H9 (cell line): Measurements from ENCODE around the gene SH3BP2. TPM values are rescaled to one million over a fixed set of nuclear protein-coding genes. Genes with fewer than 3 reads are reported as not detected.
A peak's percentile ranks its signal among the peaks of the same experiment; 100 is the strongest.

ENCODE experiments used
- DNase-seq: peaks from one replicate; pipeline ENCODE4 v3.0.0-alpha.2; 2017
- H2AFZ ChIP-seq: one replicate; pipeline ENCODE4 v1.6.1; 2013; ENCODE audit warnings: mild to moderate bottlenecking, low read length, control low read depth, moderate library complexity
- H2AK5ac ChIP-seq: 2 replicates; pipeline ENCODE4 v1.6.1; 2013; ENCODE audit warnings: low read length, control low read depth, mixed read lengths; ENCODE audit not compliant: insufficient read length
- H2BK120ac ChIP-seq: one replicate; pipeline ENCODE4 v1.6.1; 2013; ENCODE audit warnings: low read depth, mild to moderate bottlenecking, low read length, control low read depth, inconsistent platforms; ENCODE audit not compliant: poor library complexity, severe bottlenecking
- H2BK12ac ChIP-seq: 2 replicates; pipeline ENCODE4 v1.6.1; 2013; ENCODE audit warnings: low read length, control low read depth, mixed read lengths, low read depth; ENCODE audit not compliant: insufficient read length
- H2BK15ac ChIP-seq: 2 replicates; pipeline ENCODE4 v1.6.1; 2013; ENCODE audit warnings: low read depth, low read length, control low read depth
- H2BK20ac ChIP-seq: one replicate; pipeline ENCODE4 v1.6.1; 2013; ENCODE audit warnings: low read depth, mild to moderate bottlenecking, low read length, control low read depth, inconsistent platforms; ENCODE audit not compliant: poor library complexity, severe bottlenecking
- H2BK5ac ChIP-seq: 2 replicates; pipeline ENCODE4 v1.6.1; 2013; ENCODE audit warnings: low read length, control low read depth, mixed read lengths; ENCODE audit not compliant: insufficient read length
- H3K14ac ChIP-seq: 2 replicates; pipeline ENCODE4 v1.6.1; 2013; ENCODE audit warnings: low read length, control low read depth; ENCODE audit not compliant: insufficient read depth
- H3K18ac ChIP-seq: 2 replicates; pipeline ENCODE4 v1.6.1; 2013; ENCODE audit warnings: low read depth, mild to moderate bottlenecking, mixed read lengths, low read length, control low read depth; ENCODE audit not compliant: insufficient read length
- H3K23ac ChIP-seq: 2 replicates; pipeline ENCODE4 v1.6.1; 2013; ENCODE audit warnings: low read length, control low read depth, mixed read lengths, low read depth; ENCODE audit not compliant: insufficient read length
- H3K23me2 ChIP-seq: 2 replicates; pipeline ENCODE4 v1.6.1; 2013; ENCODE audit warnings: low read depth, mild to moderate bottlenecking, mixed read lengths, low read length, control low read depth; ENCODE audit not compliant: insufficient read length, poor library complexity, severe bottlenecking
- H3K27ac ChIP-seq: 2 replicates; pipeline ENCODE4 v1.5.1; 2013; ENCODE audit warnings: low read length, control low read depth, mixed read lengths, low read depth; ENCODE audit not compliant: insufficient read length
- H3K27me3 ChIP-seq: 2 replicates; pipeline ENCODE4 v1.6.1; 2013; ENCODE audit warnings: low read length, control low read depth, inconsistent platforms; ENCODE audit not compliant: insufficient read depth
- H3K4ac ChIP-seq: 2 replicates; pipeline ENCODE4 v1.6.1; 2013; ENCODE audit warnings: low read depth, mild to moderate bottlenecking, control low read depth, inconsistent platforms, low read length, moderate library complexity
- H3K4me1 ChIP-seq: 2 replicates; pipeline ENCODE4 v1.6.1; 2013; ENCODE audit warnings: low read length, control low read depth, inconsistent platforms; ENCODE audit not compliant: insufficient read depth
- H3K4me2 ChIP-seq: 2 replicates; pipeline ENCODE4 v1.6.1; 2013; ENCODE audit warnings: low read length, control low read depth, mixed read lengths; ENCODE audit not compliant: insufficient read length, insufficient read depth
- H3K56ac ChIP-seq: 2 replicates; pipeline ENCODE4 v1.6.1; 2013; ENCODE audit warnings: low read depth, mild to moderate bottlenecking, mixed read lengths, low read length, control low read depth; ENCODE audit not compliant: insufficient read length
- H3K79me1 ChIP-seq: 2 replicates; pipeline ENCODE4 v1.6.1; 2013; ENCODE audit warnings: low read depth, mild to moderate bottlenecking, moderate library complexity, low read length, control low read depth, inconsistent platforms; ENCODE audit not compliant: insufficient read depth, poor library complexity, severe bottlenecking
- H3K79me2 ChIP-seq: 2 replicates; pipeline ENCODE4 v1.6.1; 2013; ENCODE audit warnings: low read length, control low read depth, inconsistent platforms; ENCODE audit not compliant: insufficient read depth
- H3K9ac ChIP-seq: 2 replicates; pipeline ENCODE4 v1.6.1; 2013; ENCODE audit warnings: low read length, control low read depth, mixed read lengths; ENCODE audit not compliant: insufficient read length; ENCODE audit errors: extremely low read depth
- H3K9me3 ChIP-seq: one replicate; pipeline ENCODE4 v1.6.1; 2013; ENCODE audit warnings: low read depth, low read length, inconsistent platforms; ENCODE audit not compliant: control insufficient read depth
- H3T11ph ChIP-seq: one replicate; pipeline ENCODE4 v1.6.1; 2013; ENCODE audit warnings: mild to moderate bottlenecking, low read length, control low read depth, inconsistent platforms
- H4K20me1 ChIP-seq: one replicate; pipeline ENCODE4 v1.6.1; 2013; ENCODE audit not compliant: control insufficient read depth, insufficient read length, insufficient read depth
- H4K5ac ChIP-seq: 2 replicates; pipeline ENCODE4 v1.6.1; 2013; ENCODE audit warnings: low read depth, mild to moderate bottlenecking, mixed read lengths, low read length, control low read depth; ENCODE audit not compliant: insufficient read length
- H4K8ac ChIP-seq: replicated peaks from 2 replicates; pipeline ENCODE4 v1.6.1; 2013; ENCODE audit warnings: low read length, control low read depth, mixed read lengths, low read depth; ENCODE audit not compliant: insufficient read length
- H4K91ac ChIP-seq: 2 replicates; pipeline ENCODE4 v1.6.1; 2013; ENCODE audit warnings: low read depth, mild to moderate bottlenecking, moderate library complexity, mixed read lengths, low read length, control low read depth; ENCODE audit not compliant: insufficient read length
- H3K27ac Mint-ChIP-seq, 3 experiments: 2 replicates in 2 of 3; 3 replicates in 1 of 3; pipeline ENCODE4 v1.8.0; 2020 to 2021; ENCODE audit warnings: mixed read lengths in 3 of 3, mild to moderate bottlenecking in 1 of 3, moderate library complexity in 1 of 3
- H3K27me3 Mint-ChIP-seq: 2 replicates; pipeline ENCODE4 v1.8.0; 2021; ENCODE audit warnings: low read depth, mild to moderate bottlenecking, moderate library complexity, mixed read lengths
- H3K36me3 Mint-ChIP-seq, 3 experiments: 2 replicates in 2 of 3; 3 replicates in 1 of 3; pipeline ENCODE4 v1.8.0; 2020 to 2021; ENCODE audit warnings: low read depth in 3 of 3, mixed read lengths in 3 of 3; ENCODE audit not compliant: insufficient read depth in 1 of 3
- H3K4me1 Mint-ChIP-seq, 2 experiments: 2 replicates each; pipeline ENCODE4 v1.8.0; 2020; ENCODE audit warnings: mixed read lengths in 2 of 2
- H3K4me3 Mint-ChIP-seq, 2 experiments: 2 replicates in 1 of 2; 3 replicates in 1 of 2; pipeline ENCODE4 v1.8.0; 2020 to 2021; ENCODE audit warnings: mild to moderate bottlenecking in 2 of 2, mixed read lengths in 2 of 2, moderate library complexity in 1 of 2
- H3K9me3 Mint-ChIP-seq, 2 experiments: 2 replicates in 1 of 2; 3 replicates in 1 of 2; pipeline ENCODE4 v1.8.0; 2020; ENCODE audit warnings: mild to moderate bottlenecking in 2 of 2, mixed read lengths in 2 of 2, moderate library complexity in 1 of 2
- WGBS: extraction: QIAGEN DNeasy Blood & Tissue Kit; methylation state at CpG from one replicate; pipeline ENCODE4 v1.1.7; 2013; ENCODE audit warnings: missing lambda C conversion rate, low lambda C conversion rate, mixed read lengths; ENCODE audit not compliant: insufficient read length; ENCODE audit errors: extremely low coverage; 5-methylcytosine and 5-hydroxymethylcytosine counted together
- total RNA-seq: library from RNA; stranded (reverse); gene quantifications from 2 replicates; pipeline ENCODE4 v1.2.1, GENCODE V29; 2021
- TF ChIP-seq, protein P1 (sequence below): fragments of 200-600 bp; sonication (generic); conservative IDR thresholded peaks from 3 replicates; pipeline ENCODE4 v1.8.0; 2021; ENCODE audit warnings: antibody characterized with exemption, mild to moderate bottlenecking

Gene SH3BP2
- total RNA-seq, 1 experiment from 2014 or later: 37.6 TPM

DNA sequence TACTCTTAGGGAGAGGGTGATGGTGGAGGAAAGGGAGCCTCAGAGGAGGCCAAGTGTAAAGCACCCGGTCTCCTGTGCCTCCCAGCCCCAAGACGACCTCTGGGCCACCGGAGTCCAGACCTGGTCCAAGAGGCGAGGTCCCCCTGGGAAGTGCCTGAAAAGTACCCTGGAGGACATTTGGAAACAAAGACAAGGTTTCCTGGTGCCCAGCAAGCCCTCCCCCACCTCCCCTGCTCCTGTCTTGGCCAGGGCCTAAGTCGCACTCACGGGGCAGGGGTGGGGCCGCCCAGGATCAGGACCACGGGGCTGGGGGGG is 532 bp upstream of the SH3BP2 start:
- H3K9me3 Mint-ChIP-seq: no peaks in the 10 kb centered on the region
- no peak overlapping the region for H3K23ac ChIP-seq
- H3K4me3 Mint-ChIP-seq: peak overlapping the region in 1 of 2 experiments; percentile 72; a peak in 3 of 5 replicates
- no peaks in the 10 kb centered on the region for H3K36me3 Mint-ChIP-seq
- peaks cover 14 to 27% of the 10 kb centered on the region in 2 experiments for H3K4me1 Mint-ChIP-seq
- H2BK120ac ChIP-seq: no peak overlapping the region
- H3K27me3 Mint-ChIP-seq: peaks cover 24% of the 10 kb centered on the region
- WGBS: no CpG with 5 or more reads among the region's 8 CpGs
- no peaks in the 10 kb centered on the region for H3K23me2 ChIP-seq
- no peak overlapping the region for H3T11ph ChIP-seq
- no peak overlapping the region for H4K5ac ChIP-seq
- no peak overlapping the region for H4K91ac ChIP-seq
- H3K18ac ChIP-seq: peak overlapping the region; percentile 22
- TF ChIP-seq, protein P1, sequence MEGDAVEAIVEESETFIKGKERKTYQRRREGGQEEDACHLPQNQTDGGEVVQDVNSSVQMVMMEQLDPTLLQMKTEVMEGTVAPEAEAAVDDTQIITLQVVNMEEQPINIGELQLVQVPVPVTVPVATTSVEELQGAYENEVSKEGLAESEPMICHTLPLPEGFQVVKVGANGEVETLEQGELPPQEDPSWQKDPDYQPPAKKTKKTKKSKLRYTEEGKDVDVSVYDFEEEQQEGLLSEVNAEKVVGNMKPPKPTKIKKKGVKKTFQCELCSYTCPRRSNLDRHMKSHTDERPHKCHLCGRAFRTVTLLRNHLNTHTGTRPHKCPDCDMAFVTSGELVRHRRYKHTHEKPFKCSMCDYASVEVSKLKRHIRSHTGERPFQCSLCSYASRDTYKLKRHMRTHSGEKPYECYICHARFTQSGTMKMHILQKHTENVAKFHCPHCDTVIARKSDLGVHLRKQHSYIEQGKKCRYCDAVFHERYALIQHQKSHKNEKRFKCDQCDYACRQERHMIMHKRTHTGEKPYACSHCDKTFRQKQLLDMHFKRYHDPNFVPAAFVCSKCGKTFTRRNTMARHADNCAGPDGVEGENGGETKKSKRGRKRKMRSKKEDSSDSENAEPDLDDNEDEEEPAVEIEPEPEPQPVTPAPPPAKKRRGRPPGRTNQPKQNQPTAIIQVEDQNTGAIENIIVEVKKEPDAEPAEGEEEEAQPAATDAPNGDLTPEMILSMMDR: no peak
- H4K20me1 ChIP-seq: peaks cover 3% of the 10 kb centered on the region
- H3K79me2 ChIP-seq: no peaks in the 10 kb centered on the region
- H3K4me1 ChIP-seq: no peaks in the 10 kb centered on the region
- no peak overlapping the region for H2AK5ac ChIP-seq
- H2BK12ac ChIP-seq: no peak overlapping the region
- no peak overlapping the region for H3K27ac Mint-ChIP-seq
- H3K9me3 ChIP-seq: no peaks in the 10 kb centered on the region
- H3K14ac ChIP-seq: no peak overlapping the region
- no peak overlapping the region for H3K56ac ChIP-seq
- no peak overlapping the region for H4K8ac ChIP-seq
- H3K4me2 ChIP-seq: no peak overlapping the region
- H3K4ac ChIP-seq: no peak overlapping the region
- H2BK20ac ChIP-seq: no peak overlapping the region
- H3K27ac ChIP-seq: no peak overlapping the region
- no peak overlapping the region for H2AFZ ChIP-seq
- no peaks in the 10 kb centered on the region for H3K27me3 ChIP-seq
- no peak overlapping the region for H2BK5ac ChIP-seq
- H3K79me1 ChIP-seq: no peaks in the 10 kb centered on the region
- no peak for DNase-seq
- H2BK15ac ChIP-seq: no peak overlapping the region
- no peak overlapping the region for H3K9ac ChIP-seq
